GM19239 (cell line): ENCODE data around the gene S100A3.

Source experiments
- DNase-seq: peaks from one replicate; pipeline ENCODE4 v3.0.0; 2011; ENCODE audit warnings: low spot score; ENCODE audit not compliant: insufficient read length
- FAIRE-seq: peaks from 2 replicates; lab custom pipeline; 2011; peaks lifted over from hg19 to GRCh38; lab: Jason Lieb, UNC

S100A3 gene

GRCh38 chr1:153550827-153551500 lies 1.9 kb upstream of the S100A3 start:
- FAIRE-seq = no peak
- DNase-seq = no peak

- no peak for FAIRE-seq
- no peak for DNase-seq
Measured at GRCh38 chr1:153550398-153550758, 1.3 kb upstream of the S100A3 start.

- no peak for DNase-seq
- no peak for FAIRE-seq
Measured at GRCh38 chr1:153549741-153550397, 811 bp upstream of the S100A3 start.

GRCh38 chr1:153547560-153548551 lies 1.2 kb downstream of the S100A3 start:
- no peak for DNase-seq
- FAIRE-seq = no peak

GRCh38 chr1:153546796-153547559 lies 2.1 kb downstream of the S100A3 start:
- DNase-seq (no peak), FAIRE-seq (no peak)

- no peak for FAIRE-seq
- no peak for DNase-seq
Measured at GRCh38 chr1:153546371-153546770, 2.7 kb downstream of the S100A3 start.

- FAIRE-seq (no peak), DNase-seq (no peak)
Measured at GRCh38 chr1:153545067-153546055, 3.7 kb downstream of the S100A3 start, which contains the start of gene S100A4. Gene S100A4 (minus strand): TSS chr1:153545806. CDS start chr1:153544794, 1,012 bp downstream.

- no peak for DNase-seq
- FAIRE-seq = no peak
Measured at GRCh38 chr1:153544453-153545066, 4.5 kb downstream of the S100A3 start.

GRCh38 chr1:153543736-153544135 lies 5.3 kb downstream of the S100A3 start:
- FAIRE-seq (no peak), DNase-seq (no peak)

- no peak for DNase-seq
- no peak for FAIRE-seq
Measured at GRCh38 chr1:153542956-153543711, 5.9 kb downstream of the S100A3 start.

- DNase-seq (no peak), FAIRE-seq (no peak)
Measured at GRCh38 chr1:153541641-153542590, 7.1 kb downstream of the S100A3 start.

- DNase-seq = no peak
- FAIRE-seq = no peak
Measured at GRCh38 chr1:153540394-153541361, 8.4 kb downstream of the S100A3 start, which contains the start of gene S100A5. Gene S100A5 (minus strand): TSS chr1:153540934. CDS start chr1:153540191, 743 bp downstream.

GRCh38 chr1:153539395-153540093 lies 9.5 kb downstream of the S100A3 start:
- FAIRE-seq = no peak
- DNase-seq = no peak

- DNase-seq = no peak
- FAIRE-seq = no peak
Measured at GRCh38 chr1:153538315-153538821, 10.7 kb downstream of the S100A3 start.

GRCh38 chr1:153537376-153537730 lies 11.7 kb downstream of the S100A3 start:
- no peak for FAIRE-seq
- DNase-seq = no peak
